PC-3 (cell line): ENCODE results near the gene NUDT22. TPM values are rescaled to one million over a fixed set of nuclear protein-coding genes. Genes with fewer than 3 reads are reported as not detected.

ENCODE experiments used
- ATAC-seq: fragments of 200-7000 bp; cut with Tn5 transposase; 2 replicates; pipeline ENCODE4 v1.9.1; 2020; ENCODE audit warnings: mild to moderate bottlenecking, moderate library complexity
- BruUV-seq: library from RNA; stranded (reverse); fragments of 400-500 nt; replicated peaks from 2 replicates; lab custom pipeline; 2021; lab: Mats Ljungman, UMichigan
- CTCF ChIA-PET: fragments of 300-600 bp; sonication (Branson Sonifier 250); formaldehyde crosslinking; loops from one replicate; lab custom pipeline; 2022; ENCODE audit warnings: antibody characterized with exemption; lab: Charles Lee
- POLR2A ChIA-PET: fragments of 300-600 bp; sonication (Branson Sonifier 250); formaldehyde crosslinking; loops from one replicate; lab custom pipeline; 2022; ENCODE audit warnings: antibody characterized with exemption; ENCODE audit not compliant: unreplicated experiment; lab: Charles Lee
- DNase-seq: peaks from one replicate; pipeline ENCODE4 v3.0.0-alpha.2; 2015
- H2AFZ ChIP-seq: fragments of 300-600 bp; sonication (generic); 2 replicates; pipeline ENCODE4 v1.6.0; 2016; ENCODE audit warnings: antibody characterized with exemption, low read length
- H3F3A ChIP-seq: fragments of 300-600 bp; sonication (generic); one replicate; pipeline ENCODE4 v1.6.0; 2017; ENCODE audit warnings: antibody characterized with exemption, low read length, control low read depth, mild to moderate bottlenecking; ENCODE audit not compliant: unreplicated experiment
- H3K27ac ChIP-seq: fragments of 300-600 bp; sonication (generic); 2 replicates; pipeline ENCODE4 v1.5.1; 2016; ENCODE audit warnings: mild to moderate bottlenecking, low read length
- H3K27me3 ChIP-seq: fragments of 300-600 bp; sonication (generic); 2 replicates; pipeline ENCODE4 v1.6.1; 2016; ENCODE audit warnings: low read length, mixed read lengths
- H3K36me3 ChIP-seq: fragments of 300-600 bp; sonication (generic); 2 replicates; pipeline ENCODE4 v1.6.1; 2016; ENCODE audit warnings: low read depth, mixed run types, low read length, mixed read lengths
- H3K4me1 ChIP-seq: fragments of 300-600 bp; sonication (generic); 2 replicates; pipeline ENCODE4 v1.5.1; 2016; ENCODE audit warnings: low read length; ENCODE audit not compliant: insufficient read depth
- H3K4me2 ChIP-seq: fragments of 300-600 bp; sonication (generic); 2 replicates; pipeline ENCODE4 v1.6.0; 2016; ENCODE audit warnings: low read length
- H3K4me3 ChIP-seq: fragments of 300-600 bp; sonication (generic); 2 replicates; pipeline ENCODE4 v1.5.1; 2016; ENCODE audit warnings: mild to moderate bottlenecking, low read length, mixed read lengths
- H3K79me2 ChIP-seq: fragments of 300-600 bp; sonication (generic); 2 replicates; pipeline ENCODE4 v1.6.1; 2017; ENCODE audit warnings: low read length, mixed read lengths
- H3K9ac ChIP-seq: fragments of 300-600 bp; sonication (generic); 2 replicates; pipeline ENCODE4 v1.6.0; 2016; ENCODE audit warnings: mild to moderate bottlenecking, low read length
- H3K9me2 ChIP-seq: fragments of 300-600 bp; sonication (generic); replicated peaks from 2 replicates; pipeline ENCODE4 v1.6.1; 2016; ENCODE audit warnings: mixed run types, low read length, mixed read lengths
- H3K9me3 ChIP-seq: fragments of 300-600 bp; sonication (generic); 2 replicates; pipeline ENCODE4 v1.6.1; 2016; ENCODE audit warnings: low read length, mixed read lengths
- H4K20me1 ChIP-seq: fragments of 300-600 bp; sonication (generic); 2 replicates; pipeline ENCODE4 v1.6.1; 2016; ENCODE audit warnings: low read length, mixed read lengths
- CTCF ChIP-seq: fragments of 300-600 bp; sonication (generic); conservative IDR thresholded peaks from 2 replicates; pipeline ENCODE4 v1.5.1; 2017; ENCODE audit warnings: antibody characterized with exemption, low read depth, mild to moderate bottlenecking, low read length
- EZH2 ChIP-seq: fragments of 300-600 bp; sonication (generic); IDR thresholded peaks from one replicate; pipeline ENCODE4 v1.6.1; 2017; ENCODE audit warnings: antibody characterized with exemption, mild to moderate bottlenecking, low read length; ENCODE audit not compliant: unreplicated experiment
- EZH2phosphoT487 ChIP-seq: fragments of 300-600 bp; sonication (generic); IDR thresholded peaks from 2 replicates; pipeline ENCODE4 v1.6.1; 2018; ENCODE audit warnings: mild to moderate bottlenecking, antibody characterized with exemption, low read length, borderline replicate concordance
- intact Hi-C: fragments of 100-400 bp; cut with micrococcal nuclease; formaldehyde crosslinking; loops from 2 replicates; pipeline ENCODE4 v1.9.0; 2023
- total RNA-seq: library from RNA; depleted of rRNA; stranded (reverse); fragments of >200 nt; gene quantifications from 2 replicates; pipeline ENCODE4 v1.2.3, GENCODE V29; 2014

The NUDT22 gene
- total RNA-seq, 1 experiment from 2014 or later: 98.3 TPM

GRCh38 chr11:64258946-64259532 lies 33.0 kb downstream of the NUDT22 start:
- POLR2A ChIA-PET: no interaction called here
- intact Hi-C loops: no loop called here
- Histone ChIP-seq H3K36me3 (peaks cover 57% of the 10 kb centered on the region), H3K9me2 (no peaks in the 10 kb centered on the region), H3K79me2 (no peaks in the 10 kb centered on the region), H2AFZ (no peak overlapping the region), H3K4me3 (no peak overlapping the region), H3K27me3 (no peaks in the 10 kb centered on the region), H3F3A (no peaks in the 10 kb centered on the region), H3K4me2 (no peak overlapping the region), H4K20me1 (0 out of 2 replicates have a peak, but pooled peaks cover 3% of the 10 kb centered on the region), H3K9me3 (no peaks in the 10 kb centered on the region), H3K9ac (no peak overlapping the region), H3K4me1 (peaks cover 7% of the 10 kb centered on the region), H3K27ac (no peak overlapping the region)
- CTCF ChIA-PET: no interaction called here
- no TSS peak for BruUV-seq
- TF ChIP-seq CTCF (no peak), EZH2phosphoT487 (no peak), EZH2 (no peak)
- no peak for ATAC-seq
- no peak for DNase-seq

- Histone ChIP-seq H3K4me1 (peaks cover 7% of the 10 kb centered on the region), H3K79me2 (no peaks in the 10 kb centered on the region), H3K4me3 (no peak overlapping the region), H3K27me3 (no peaks in the 10 kb centered on the region), H3K4me2 (no peak overlapping the region), H3K36me3 (peaks cover 55% of the 10 kb centered on the region), H2AFZ (no peak overlapping the region), H3K9ac (no peak overlapping the region), H3K9me2 (no peaks in the 10 kb centered on the region), H3K27ac (no peak overlapping the region), H4K20me1 (0 out of 2 replicates have a peak, but pooled peaks cover 3% of the 10 kb centered on the region), H3F3A (no peaks in the 10 kb centered on the region), H3K9me3 (no peaks in the 10 kb centered on the region)
- TF ChIP-seq CTCF (no peak), EZH2 (no peak), EZH2phosphoT487 (no peak)
- no TSS peak for BruUV-seq
- CTCF ChIA-PET: no interaction called here
- intact Hi-C loops: no loop called here
- DNase-seq (no peak), ATAC-seq (no peak)
- POLR2A ChIA-PET: no interaction called here
Measured at GRCh38 chr11:64259533-64260067, 33.5 kb downstream of the NUDT22 start.

- no peak for ATAC-seq
- Histone ChIP-seq H3F3A (no peaks in the 10 kb centered on the region), H3K36me3 (peaks cover 50% of the 10 kb centered on the region), H4K20me1 (0 out of 2 replicates have a peak, but pooled peaks cover 3% of the 10 kb centered on the region), H3K4me2 (no peak overlapping the region), H2AFZ (no peak overlapping the region), H3K79me2 (no peaks in the 10 kb centered on the region), H3K9me3 (no peaks in the 10 kb centered on the region), H3K9ac (no peak overlapping the region), H3K4me1 (peaks cover 7% of the 10 kb centered on the region), H3K9me2 (no peaks in the 10 kb centered on the region), H3K4me3 (no peak overlapping the region), H3K27me3 (no peaks in the 10 kb centered on the region), H3K27ac (no peak overlapping the region)
- CTCF ChIA-PET: interaction anchor here (1.0 kb wide), 1 partner anchor 8 kb away, joined by 8 read pairs; no protein-coding TSS in a partner anchor
- TF ChIP-seq CTCF (no peak), EZH2phosphoT487 (no peak), EZH2 (no peak)
- no TSS peak for BruUV-seq
- POLR2A ChIA-PET: no interaction called here
- intact Hi-C loops: no loop called here
- DNase-seq: no peak
Measured at GRCh38 chr11:64260147-64260708, 34.2 kb downstream of the NUDT22 start.
